OCI-LY3 (cell line): Measurements from ENCODE around the gene TAS2R41.
"Not testable (repeated sequence)": the region's sequence is repeated elsewhere in the genome, so short reads cannot be mapped to it uniquely, and the experiment has no call there.

Experiments
- EZH2phosphoT487 ChIP-seq: fragments of 200-600 bp; shearing (Covaris generic); IDR thresholded peaks from 2 replicates; pipeline ENCODE4 v1.6.1; 2018; ENCODE audit warnings: antibody characterized with exemption, mixed run types, low read depth
- TF ChIP-seq, protein P1 (sequence below): fragments of 200-600, 300-600 bp; sonication (generic); IDR thresholded peaks from 2 replicates; pipeline ENCODE4 v1.5.1; 2014; ENCODE audit warnings: antibody characterized with exemption, low read length, low read depth

DNA sequence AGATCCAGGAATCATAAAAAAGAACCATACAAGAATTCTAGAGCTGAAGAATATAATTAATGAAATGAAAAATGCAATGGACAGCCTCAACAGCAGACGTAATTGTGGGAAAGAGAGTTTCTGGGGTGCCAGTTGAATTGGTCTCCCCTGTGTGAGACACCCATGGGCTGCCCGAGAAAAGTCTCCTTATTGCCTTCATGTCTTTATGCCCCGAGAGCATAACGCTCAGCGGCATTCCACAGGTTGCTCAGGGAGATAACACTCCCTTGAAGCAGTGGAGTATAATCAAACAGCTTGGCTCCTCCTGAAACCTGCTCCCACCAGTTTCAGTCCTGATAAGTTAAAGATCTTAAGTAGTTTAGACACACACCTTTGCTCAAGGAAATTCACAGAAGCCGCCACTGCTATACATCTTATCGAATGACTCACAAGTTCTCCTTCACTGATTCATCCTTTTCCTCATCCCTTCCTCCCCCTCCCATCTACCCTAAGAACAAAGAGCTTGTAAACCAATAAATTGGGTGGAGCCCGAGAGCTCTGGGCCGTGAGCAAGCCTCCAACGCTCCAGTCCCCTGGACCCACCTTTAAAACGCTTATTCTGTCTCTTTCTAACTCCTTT lies 5.5 kb upstream of the TAS2R41 start:
- TF ChIP-seq, protein P1, sequence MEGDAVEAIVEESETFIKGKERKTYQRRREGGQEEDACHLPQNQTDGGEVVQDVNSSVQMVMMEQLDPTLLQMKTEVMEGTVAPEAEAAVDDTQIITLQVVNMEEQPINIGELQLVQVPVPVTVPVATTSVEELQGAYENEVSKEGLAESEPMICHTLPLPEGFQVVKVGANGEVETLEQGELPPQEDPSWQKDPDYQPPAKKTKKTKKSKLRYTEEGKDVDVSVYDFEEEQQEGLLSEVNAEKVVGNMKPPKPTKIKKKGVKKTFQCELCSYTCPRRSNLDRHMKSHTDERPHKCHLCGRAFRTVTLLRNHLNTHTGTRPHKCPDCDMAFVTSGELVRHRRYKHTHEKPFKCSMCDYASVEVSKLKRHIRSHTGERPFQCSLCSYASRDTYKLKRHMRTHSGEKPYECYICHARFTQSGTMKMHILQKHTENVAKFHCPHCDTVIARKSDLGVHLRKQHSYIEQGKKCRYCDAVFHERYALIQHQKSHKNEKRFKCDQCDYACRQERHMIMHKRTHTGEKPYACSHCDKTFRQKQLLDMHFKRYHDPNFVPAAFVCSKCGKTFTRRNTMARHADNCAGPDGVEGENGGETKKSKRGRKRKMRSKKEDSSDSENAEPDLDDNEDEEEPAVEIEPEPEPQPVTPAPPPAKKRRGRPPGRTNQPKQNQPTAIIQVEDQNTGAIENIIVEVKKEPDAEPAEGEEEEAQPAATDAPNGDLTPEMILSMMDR: not testable (repeated sequence)
- not testable (repeated sequence) for TF ChIP-seq EZH2phosphoT487
